Measurements from ENCODE around the gene ATP6V1G2.
"Not testable (repeated sequence)": the region's sequence is repeated elsewhere in the genome, so short reads cannot be mapped to it uniquely, and the experiment has no call there.

ATP6V1G2 gene

DNA sequence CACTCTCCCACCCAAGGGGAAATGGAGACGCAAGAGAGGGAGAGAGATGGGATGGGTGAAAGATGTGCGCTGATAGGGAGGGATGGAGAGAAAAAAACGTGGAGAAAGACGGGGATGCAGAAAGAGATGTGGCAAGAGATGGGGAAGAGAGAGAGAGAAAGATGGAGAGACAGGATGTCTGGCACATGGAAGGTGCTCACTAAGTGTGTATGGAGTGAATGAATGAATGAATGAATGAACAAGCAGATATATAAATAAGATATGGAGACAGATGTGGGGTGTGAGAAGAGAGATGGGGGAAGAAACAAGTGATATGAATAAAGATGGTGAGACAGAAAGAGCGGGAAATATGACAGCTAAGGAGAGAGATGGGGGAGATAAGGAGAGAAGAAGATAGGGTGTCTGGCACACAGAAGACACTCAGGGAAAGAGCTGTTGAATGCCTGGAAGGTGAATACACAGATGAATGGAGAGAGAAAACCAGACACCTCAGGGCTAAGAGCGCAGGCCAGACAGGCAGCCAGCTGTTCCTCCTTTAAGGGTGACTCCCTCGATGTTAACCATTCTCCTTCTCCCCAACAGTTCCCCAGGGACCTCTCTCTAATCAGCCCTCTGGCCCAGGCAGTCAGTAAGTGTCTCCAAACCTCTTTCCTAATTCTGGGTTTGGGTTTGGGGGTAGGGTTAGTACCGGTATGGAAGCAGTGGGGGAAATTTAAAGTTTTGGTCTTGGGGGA, 29.7 kb upstream of the ATP6V1G2 start:
- no peak for DNase-seq (ENCODE audit: low read depth in 3 of 3)

DNA sequence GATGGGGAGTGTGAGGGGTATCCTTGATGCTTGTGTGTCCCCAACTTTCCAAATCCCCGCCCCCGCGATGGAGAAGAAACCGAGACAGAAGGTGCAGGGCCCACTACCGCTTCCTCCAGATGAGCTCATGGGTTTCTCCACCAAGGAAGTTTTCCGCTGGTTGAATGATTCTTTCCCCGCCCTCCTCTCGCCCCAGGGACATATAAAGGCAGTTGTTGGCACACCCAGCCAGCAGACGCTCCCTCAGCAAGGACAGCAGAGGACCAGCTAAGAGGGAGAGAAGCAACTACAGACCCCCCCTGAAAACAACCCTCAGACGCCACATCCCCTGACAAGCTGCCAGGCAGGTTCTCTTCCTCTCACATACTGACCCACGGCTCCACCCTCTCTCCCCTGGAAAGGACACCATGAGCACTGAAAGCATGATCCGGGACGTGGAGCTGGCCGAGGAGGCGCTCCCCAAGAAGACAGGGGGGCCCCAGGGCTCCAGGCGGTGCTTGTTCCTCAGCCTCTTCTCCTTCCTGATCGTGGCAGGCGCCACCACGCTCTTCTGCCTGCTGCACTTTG, 29.0 kb upstream of the ATP6V1G2 start, which contains the start of gene TNF:
TNF (plus strand) TSS at position 231 of the 567 bp plus-strand sequence; CDS start at position 408, 177 bp downstream.
- DNase-seq (ENCODE audit: low read depth in 3 of 3): peak; percentile 77 to 85 (median 80)

GRCh38 chr6:31574106-31575061, 28.0 kb upstream of the ATP6V1G2 start:
- no peak for DNase-seq (ENCODE audit: low read depth in 3 of 3)

DNA sequence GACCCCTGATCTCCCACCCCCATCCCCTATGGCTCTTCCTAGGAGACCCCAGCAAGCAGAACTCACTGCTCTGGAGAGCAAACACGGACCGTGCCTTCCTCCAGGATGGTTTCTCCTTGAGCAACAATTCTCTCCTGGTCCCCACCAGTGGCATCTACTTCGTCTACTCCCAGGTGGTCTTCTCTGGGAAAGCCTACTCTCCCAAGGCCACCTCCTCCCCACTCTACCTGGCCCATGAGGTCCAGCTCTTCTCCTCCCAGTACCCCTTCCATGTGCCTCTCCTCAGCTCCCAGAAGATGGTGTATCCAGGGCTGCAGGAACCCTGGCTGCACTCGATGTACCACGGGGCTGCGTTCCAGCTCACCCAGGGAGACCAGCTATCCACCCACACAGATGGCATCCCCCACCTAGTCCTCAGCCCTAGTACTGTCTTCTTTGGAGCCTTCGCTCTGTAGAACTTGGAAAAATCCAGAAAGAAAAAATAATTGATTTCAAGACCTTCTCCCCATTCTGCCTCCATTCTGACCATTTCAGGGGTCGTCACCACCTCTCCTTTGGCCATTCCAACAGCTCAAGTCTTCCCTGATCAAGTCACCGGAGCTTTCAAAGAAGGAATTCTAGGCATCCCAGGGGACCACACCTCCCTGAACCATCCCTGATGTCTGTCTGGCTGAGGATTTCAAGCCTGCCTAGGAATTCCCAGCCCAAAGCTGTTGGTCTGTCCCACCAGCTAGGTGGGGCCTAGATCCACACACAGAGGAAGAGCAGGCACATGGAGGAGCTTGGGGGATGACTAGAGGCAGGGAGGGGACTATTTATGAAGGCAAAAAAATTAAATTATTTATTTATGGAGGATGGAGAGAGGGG, 27.1 kb upstream of the ATP6V1G2 start:
- DNase-seq (ENCODE audit: low read depth in 3 of 3): no peak

DNA sequence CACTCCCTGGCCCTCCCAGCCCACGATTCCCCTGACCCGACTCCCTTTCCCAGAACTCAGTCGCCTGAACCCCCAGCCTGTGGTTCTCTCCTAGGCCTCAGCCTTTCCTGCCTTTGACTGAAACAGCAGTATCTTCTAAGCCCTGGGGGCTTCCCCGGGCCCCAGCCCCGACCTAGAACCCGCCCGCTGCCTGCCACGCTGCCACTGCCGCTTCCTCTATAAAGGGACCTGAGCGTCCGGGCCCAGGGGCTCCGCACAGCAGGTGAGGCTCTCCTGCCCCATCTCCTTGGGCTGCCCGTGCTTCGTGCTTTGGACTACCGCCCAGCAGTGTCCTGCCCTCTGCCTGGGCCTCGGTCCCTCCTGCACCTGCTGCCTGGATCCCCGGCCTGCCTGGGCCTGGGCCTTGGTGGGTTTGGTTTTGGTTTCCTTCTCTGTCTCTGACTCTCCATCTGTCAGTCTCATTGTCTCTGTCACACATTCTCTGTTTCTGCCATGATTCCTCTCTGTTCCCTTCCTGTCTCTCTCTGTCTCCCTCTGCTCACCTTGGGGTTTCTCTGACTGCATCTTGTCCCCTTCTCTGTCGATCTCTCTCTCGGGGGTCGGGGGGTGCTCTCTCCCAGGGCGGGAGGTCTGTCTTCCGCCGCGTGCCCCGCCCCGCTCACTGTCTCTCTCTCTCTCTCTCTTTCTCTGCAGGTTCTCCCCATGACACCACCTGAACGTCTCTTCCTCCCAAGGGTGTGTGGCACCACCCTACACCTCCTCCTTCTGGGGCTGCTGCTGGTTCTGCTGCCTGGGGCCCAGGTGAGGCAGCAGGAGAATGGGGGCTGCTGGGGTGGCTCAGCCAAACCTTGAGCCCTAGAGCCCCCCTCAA, 25.9 kb upstream of the ATP6V1G2 start, which contains the start of gene LTA:
LTA (plus strand) TSS at position 249 of the 871 bp plus-strand sequence; CDS start at position 703, 454 bp downstream.
- peak in 2 of 3 donors; percentile 75 for DNase-seq (ENCODE audit: low read depth in 3 of 3)

GRCh38 chr6:31569861-31570536, 23.6 kb upstream of the ATP6V1G2 start:
- DNase-seq (ENCODE audit: low read depth in 3 of 3): no peak

GRCh38 chr6:31568537-31568961, 22.1 kb upstream of the ATP6V1G2 start:
- DNase-seq (ENCODE audit: low read depth in 3 of 3): no peak

- DNase-seq (ENCODE audit: low read depth in 3 of 3): no peak
Observed at GRCh38 chr6:31567531-31568370, 21.3 kb upstream of the ATP6V1G2 start.

- DNase-seq (ENCODE audit: low read depth in 3 of 3): no peak
Observed at GRCh38 chr6:31560697-31561058, 14.3 kb upstream of the ATP6V1G2 start.

GRCh38 chr6:31559958-31560696, 13.7 kb upstream of the ATP6V1G2 start:
- no peak for DNase-seq (ENCODE audit: low read depth in 3 of 3)

DNA sequence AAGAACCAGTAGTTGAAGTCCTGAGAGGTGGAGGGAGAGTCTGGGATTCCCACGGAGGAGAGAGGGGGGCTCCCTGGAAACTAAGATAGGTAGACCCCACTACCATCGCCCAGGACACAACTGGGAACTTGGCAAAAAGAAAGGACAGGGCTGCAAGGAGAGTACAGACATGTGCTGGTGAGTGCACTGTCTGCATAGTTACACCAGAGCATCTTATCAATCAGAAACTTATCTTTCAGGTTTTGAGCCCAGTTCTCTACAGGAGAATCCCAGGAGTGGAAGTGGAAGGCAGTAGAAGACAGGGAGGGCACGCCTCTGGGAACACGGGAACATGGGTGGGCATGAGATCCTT, 13.2 kb upstream of the ATP6V1G2 start:
- DNase-seq (ENCODE audit: low read depth in 3 of 3): no peak

- DNase-seq (ENCODE audit: low read depth in 3 of 3): no peak
Observed at GRCh38 chr6:31558631-31559500, 12.5 kb upstream of the ATP6V1G2 start.

GRCh38 chr6:31558318-31558625, 11.9 kb upstream of the ATP6V1G2 start:
- no peak for DNase-seq (ENCODE audit: low read depth in 3 of 3)

DNA sequence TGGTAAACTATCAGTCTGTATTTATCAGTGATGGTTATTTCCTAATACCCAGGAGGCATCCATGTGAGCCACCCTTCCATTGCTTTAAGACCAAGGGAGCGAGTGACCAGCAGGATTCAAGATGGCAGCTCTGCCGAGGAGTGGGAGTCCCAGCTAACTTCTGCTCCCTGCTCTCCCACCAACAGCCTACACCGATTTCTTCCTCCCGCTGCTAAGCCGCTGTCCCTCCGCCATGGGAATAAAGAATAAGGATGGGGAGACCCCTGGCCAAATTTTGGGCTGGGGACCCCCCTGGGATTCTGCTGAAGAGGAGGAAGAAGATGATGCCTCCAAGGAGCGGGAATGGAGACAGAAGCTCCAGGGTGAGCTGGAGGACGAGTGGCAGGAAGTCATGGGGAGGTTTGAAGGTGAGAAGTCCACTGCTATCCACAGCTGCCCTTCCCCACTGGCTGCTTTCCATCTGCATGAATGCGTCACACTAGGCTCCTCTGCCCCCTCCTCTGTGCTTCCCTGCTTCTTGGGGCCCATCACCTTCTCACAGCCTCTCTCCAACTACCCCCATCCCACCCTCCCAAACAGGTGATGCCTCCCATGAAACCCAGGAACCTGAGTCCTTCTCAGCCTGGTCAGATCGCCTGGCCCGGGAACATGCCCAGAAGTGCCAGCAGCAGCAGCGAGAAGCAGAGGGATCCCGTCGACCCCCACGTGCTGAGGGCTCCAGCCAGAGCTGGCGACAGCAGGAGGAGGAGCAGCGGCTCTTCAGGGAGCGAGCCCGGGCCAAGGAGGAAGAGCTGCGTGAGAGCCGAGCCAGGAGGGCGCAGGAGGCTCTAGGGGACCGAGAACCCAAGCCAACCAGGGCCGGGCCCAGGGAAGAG, 11.3 kb upstream of the ATP6V1G2 start:
- DNase-seq (ENCODE audit: low read depth in 3 of 3): no peak

DNA sequence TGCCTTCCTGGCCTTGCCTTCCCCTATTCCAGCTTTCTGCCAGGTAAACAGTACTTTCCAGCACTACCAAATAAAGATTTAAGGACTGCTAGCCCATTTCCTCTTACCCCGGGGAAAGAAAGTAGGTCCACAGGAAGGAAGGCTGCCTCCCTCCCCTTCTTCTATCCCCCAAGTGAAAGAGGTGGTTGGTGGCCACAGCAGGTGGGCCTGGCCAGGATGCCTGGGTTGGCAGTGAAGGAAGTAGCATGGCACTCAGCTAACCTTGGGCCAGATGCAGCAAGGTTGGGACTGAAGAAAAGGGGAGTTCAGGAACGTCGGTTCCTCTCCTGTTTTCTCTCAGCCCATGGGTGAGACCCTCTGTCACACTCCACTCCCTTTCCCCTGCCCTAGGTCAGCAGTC, 9.9 kb upstream of the ATP6V1G2 start:
- DNase-seq (ENCODE audit: low read depth in 3 of 3): no peak

- not testable (repeated sequence) for DNase-seq (ENCODE audit: low read depth in 3 of 3)
Observed at GRCh38 chr6:31551371-31551770, 5.0 kb upstream of the ATP6V1G2 start.
